Heart left ventricle (tissue), 13 donors: Measurements from ENCODE around the gene ZNF140.

Experiments used
- POLR2A ChIP-seq, 2 donors: fragments of 450-650 bp; IDR thresholded peaks; one replicate each; pipeline ENCODE4 v1.6.1; 2017; ENCODE audit warnings: antibody characterized with exemption in 2 of 2, mild to moderate bottlenecking in 2 of 2, moderate library complexity in 2 of 2
- TF ChIP-seq, protein P1 (sequence below), 12 donors: fragments of 200-600 bp; sonication (generic) in 4 of 12; IDR thresholded peaks; one replicate each; pipeline versions ENCODE4 v1.5.0 to v1.8.0; 2018 to 2022; ENCODE audit warnings: antibody characterized with exemption in 12 of 12, mild to moderate bottlenecking in 5 of 12
- donor health status: ischemic (EF 13 %, LVEDD 7.1; RV severe dilation, severe dysfunction).
- donor health status: DM: no; HTN: yes; CAD: no.
- donor health status: DM: no; HTN: no; CAD: no.
- donor health status: ischemic (EF 25% LVEDD 6.9; RV normal size, moderate dysfunction).
- donor health status: ischemic (EF 25% LVEDD 5.7; RV mildly dilated, moderate dysfunction).
- donor health status: ischemic (EF 35%, LVEDD 5.7; RV mildly dilated, moderate dysfunction).
- donor health status: nonischemic (EF 11% LVEDD 7.7; RV severe dilation, severe dysfunction).
- donor health status: DM: yes; HTN: yes; CAD: no.
- donor health status: PGD.
- donor health status: ischemic (EF 29% LVEDD 5.4; RV normal size, mild dysfunction).
- donor health status: nonischemic (EF 23%, LVEDD 6.1; RV moderate dilation, normal function).

DNA sequence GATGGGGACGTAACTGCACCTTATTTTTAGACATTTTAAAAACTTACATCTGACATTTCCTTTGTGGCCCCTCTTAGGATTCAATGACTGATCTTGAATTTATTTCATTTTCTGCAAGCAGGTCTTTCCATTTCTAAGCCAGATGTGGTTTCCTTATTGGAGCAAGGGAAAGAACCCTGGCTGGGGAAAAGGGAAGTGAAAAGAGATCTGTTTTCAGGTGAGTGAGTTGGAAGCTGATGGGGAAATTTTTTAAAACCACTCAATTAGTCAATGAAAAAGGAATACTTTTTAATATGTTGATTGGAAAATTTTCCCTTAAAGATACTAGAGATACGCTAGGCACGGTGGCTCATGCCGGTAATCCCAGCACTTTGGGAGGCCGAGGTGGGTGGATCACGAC lies 2.6 kb downstream of the ZNF140 start:
- TF ChIP-seq, protein P1, sequence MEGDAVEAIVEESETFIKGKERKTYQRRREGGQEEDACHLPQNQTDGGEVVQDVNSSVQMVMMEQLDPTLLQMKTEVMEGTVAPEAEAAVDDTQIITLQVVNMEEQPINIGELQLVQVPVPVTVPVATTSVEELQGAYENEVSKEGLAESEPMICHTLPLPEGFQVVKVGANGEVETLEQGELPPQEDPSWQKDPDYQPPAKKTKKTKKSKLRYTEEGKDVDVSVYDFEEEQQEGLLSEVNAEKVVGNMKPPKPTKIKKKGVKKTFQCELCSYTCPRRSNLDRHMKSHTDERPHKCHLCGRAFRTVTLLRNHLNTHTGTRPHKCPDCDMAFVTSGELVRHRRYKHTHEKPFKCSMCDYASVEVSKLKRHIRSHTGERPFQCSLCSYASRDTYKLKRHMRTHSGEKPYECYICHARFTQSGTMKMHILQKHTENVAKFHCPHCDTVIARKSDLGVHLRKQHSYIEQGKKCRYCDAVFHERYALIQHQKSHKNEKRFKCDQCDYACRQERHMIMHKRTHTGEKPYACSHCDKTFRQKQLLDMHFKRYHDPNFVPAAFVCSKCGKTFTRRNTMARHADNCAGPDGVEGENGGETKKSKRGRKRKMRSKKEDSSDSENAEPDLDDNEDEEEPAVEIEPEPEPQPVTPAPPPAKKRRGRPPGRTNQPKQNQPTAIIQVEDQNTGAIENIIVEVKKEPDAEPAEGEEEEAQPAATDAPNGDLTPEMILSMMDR (IDR thresholded peaks at IDR 0.05), result no peak
- no peak for TF ChIP-seq POLR2A (IDR thresholded peaks at IDR 0.05)
